SK-N-SH (cell line): ENCODE measurements around the gene RASGRF2. TPM values are rescaled to one million over a fixed set of nuclear protein-coding genes. Genes with fewer than 3 reads are reported as not detected.

Experiments
- CTCF ChIA-PET: fragments of 300-600, 350-600 bp; formaldehyde crosslinking; extraction: SDS; loops from one replicate; lab custom pipeline; 2021; lab: Yijun Ruan, JAX
- POLR2A ChIA-PET: fragments of 350-600 bp; sonication (Branson Sonifier 250); formaldehyde crosslinking; extraction: SDS; loops from one replicate; lab custom pipeline; 2020; ENCODE audit warnings: antibody characterized with exemption, inconsistent platforms; lab: Yijun Ruan, JAX
- DNase-seq: peaks from one replicate; pipeline ENCODE4 v3.0.0; 2012
- H2AFZ ChIP-seq: fragments of 200-600 bp; sonication (generic); 2 replicates; pipeline ENCODE4 v1.8.1; 2016; ENCODE audit warnings: antibody characterized with exemption, mild to moderate bottlenecking, low read depth
- H3F3A ChIP-seq: fragments of 200-600 bp; sonication (generic); replicated peaks from 2 replicates; pipeline ENCODE3; 2016; ENCODE audit warnings: antibody characterized with exemption, mild to moderate bottlenecking; ENCODE audit not compliant: insufficient read depth
- H3K27ac ChIP-seq, 2 experiments: fragments of 200-500 bp in 1 of 2; fragments of 200-600 bp in 1 of 2; sonication (Bioruptor generic) in 1 of 2; sonication (generic), shearing (Covaris generic) in 1 of 2; 2 replicates each; pipeline versions ENCODE4 v1.5.1 to v1.6.1; 2014 to 2016; ENCODE audit warnings: low read depth in 2 of 2, inconsistent platforms in 1 of 2, low read length in 1 of 2, mild to moderate bottlenecking in 1 of 2, mixed read lengths in 1 of 2
- H3K27me3 ChIP-seq: fragments of 200-600 bp; sonication (generic), shearing (Covaris generic); 2 replicates; pipeline ENCODE4 v1.6.1; 2016; ENCODE audit warnings: mixed run types; ENCODE audit not compliant: insufficient read depth
- H3K36me3 ChIP-seq, 2 experiments: fragments of 200-500 bp in 1 of 2; fragments of 200-600 bp in 1 of 2; sonication (Bioruptor generic) in 1 of 2; sonication (generic) in 1 of 2; replicated peaks in 1 of 2; 2 replicates each; pipeline versions ENCODE3 to v1.5.1; 2014 to 2016; ENCODE audit warnings: low read length in 1 of 2, mild to moderate bottlenecking in 1 of 2; ENCODE audit not compliant: insufficient read depth in 2 of 2, control insufficient read depth in 1 of 2
- H3K4me1 ChIP-seq, 2 experiments: fragments of 200-500 bp in 1 of 2; fragments of 200-600 bp in 1 of 2; sonication (Bioruptor generic) in 1 of 2; sonication (generic), shearing (Covaris generic) in 1 of 2; 2 replicates each; pipeline versions ENCODE4 v1.5.1 to v1.6.1; 2014 to 2016; ENCODE audit warnings: low read depth in 1 of 2, low read length in 1 of 2, mixed run types in 1 of 2; ENCODE audit not compliant: insufficient read depth in 2 of 2, control insufficient read depth in 1 of 2
- H3K4me2 ChIP-seq: fragments of 200-600 bp; sonication (generic), shearing (Covaris generic); 2 replicates; pipeline ENCODE4 v1.6.1; 2017; ENCODE audit warnings: mixed run types
- H3K4me3 ChIP-seq, 2 experiments: fragments of 200-500 bp in 1 of 2; fragments of 200-600 bp in 1 of 2; sonication (Bioruptor generic) in 1 of 2; sonication (generic), shearing (Covaris generic) in 1 of 2; 2 replicates each; pipeline versions ENCODE4 v1.5.1 to v1.8.1; 2014 to 2016; ENCODE audit warnings: low read depth in 2 of 2, inconsistent platforms in 1 of 2, low read length in 1 of 2, mild to moderate bottlenecking in 1 of 2, mixed read lengths in 1 of 2, moderate library complexity in 1 of 2
- H3K79me2 ChIP-seq: fragments of 200-600 bp; sonication (generic); 2 replicates; pipeline ENCODE4 v1.8.1; 2017; ENCODE audit warnings: mild to moderate bottlenecking; ENCODE audit not compliant: insufficient read depth
- H3K9ac ChIP-seq: fragments of 200-600 bp; sonication (generic); 2 replicates; pipeline ENCODE4 v1.6.1; 2017; ENCODE audit warnings: mixed run types
- H3K9me2 ChIP-seq: fragments of 200-600 bp; sonication (generic); 2 replicates; pipeline ENCODE4 v1.6.1; 2017; ENCODE audit warnings: mixed run types
- H3K9me3 ChIP-seq: fragments of 200-600 bp; sonication (generic); 2 replicates; pipeline ENCODE4 v1.6.1; 2017; ENCODE audit warnings: mixed run types, mild to moderate bottlenecking, moderate library complexity
- H4K20me1 ChIP-seq: fragments of 200-600 bp; sonication (generic); 2 replicates; pipeline ENCODE4 v1.6.1; 2017; ENCODE audit warnings: mild to moderate bottlenecking, mixed run types; ENCODE audit not compliant: insufficient read depth
- CHD2 ChIP-seq: fragments of 150-350 bp; IDR thresholded peaks from 2 replicates; pipeline ENCODE4 v1.6.1; 2018; ENCODE audit warnings: low read length; ENCODE audit not compliant: partially characterized antibody
- CTCF ChIP-seq: fragments of 200-600 bp; sonication (generic); IDR thresholded peaks from 2 replicates; pipeline ENCODE4 v1.6.1; 2017; ENCODE audit warnings: antibody characterized with exemption, mild to moderate bottlenecking, moderate library complexity
- EP300 ChIP-seq, 2 experiments: IDR thresholded peaks; 2 replicates each; pipeline versions ENCODE4 v1.4.0 to v1.6.1; 2012; ENCODE audit warnings: borderline replicate concordance in 1 of 2, low read depth in 1 of 2, low read length in 1 of 2
- EZH2phosphoT487 ChIP-seq: fragments of 200-600 bp; sonication (generic); IDR thresholded peaks from 2 replicates; pipeline ENCODE4 v1.6.1; 2017; ENCODE audit warnings: low read depth, mixed run types, mild to moderate bottlenecking, antibody characterized with exemption, moderate library complexity, borderline replicate concordance
- FOSL2 ChIP-seq: IDR thresholded peaks from 2 replicates; pipeline ENCODE4 v1.4.0; 2012; ENCODE audit warnings: low read depth, mild to moderate bottlenecking, moderate library complexity, borderline replicate concordance
- FOXM1 ChIP-seq: IDR thresholded peaks from 2 replicates; pipeline ENCODE4 v1.4.0; 2012; ENCODE audit warnings: low read depth, mild to moderate bottlenecking
- GATA2 ChIP-seq: sonication (generic); formaldehyde crosslinking; IDR thresholded peaks from 2 replicates; pipeline ENCODE4 v1.5.0; 2020; ENCODE audit warnings: mild to moderate bottlenecking, missing genetic modification reagents
- IRF3 ChIP-seq: fragments of 150-350 bp; IDR thresholded peaks from 2 replicates; pipeline ENCODE4 v1.6.1; 2016; ENCODE audit warnings: mild to moderate bottlenecking, low read depth, low read length
- MAX ChIP-seq: IDR thresholded peaks from 2 replicates; pipeline ENCODE4 v1.4.0; 2012; ENCODE audit warnings: low read depth
- MEF2A ChIP-seq: IDR thresholded peaks from 2 replicates; pipeline ENCODE4 v1.4.0; 2012; ENCODE audit warnings: low read depth, borderline replicate concordance
- MXI1 ChIP-seq: IDR thresholded peaks from 2 replicates; pipeline ENCODE4 v1.6.1; 2012; ENCODE audit warnings: mild to moderate bottlenecking, low read depth, low read length, improper control_type of control experiment
- NRF1 ChIP-seq: IDR thresholded peaks from 2 replicates; pipeline ENCODE4 v1.6.1; 2012; ENCODE audit warnings: low read depth, mild to moderate bottlenecking, low read length
- PBX3 ChIP-seq: IDR thresholded peaks from 2 replicates; pipeline ENCODE4; 2012
- POLR2AphosphoS5 ChIP-seq: IDR thresholded peaks from 2 replicates; pipeline ENCODE4 v1.6.1; 2012; ENCODE audit warnings: low read depth, low read length
- RAD21 ChIP-seq: IDR thresholded peaks from 2 replicates; pipeline ENCODE4 v1.6.1; 2012; ENCODE audit warnings: mild to moderate bottlenecking, low read length
- RCOR1 ChIP-seq: fragments of 150-350 bp; IDR thresholded peaks from 2 replicates; pipeline ENCODE4 v1.6.1; 2017; ENCODE audit warnings: antibody characterized with exemption, low read length
- REST ChIP-seq: IDR thresholded peaks from 2 replicates; pipeline ENCODE4 v1.6.1; 2012; ENCODE audit warnings: mild to moderate bottlenecking, low read depth, low read length, moderate library complexity
- SMC3 ChIP-seq: IDR thresholded peaks from 2 replicates; pipeline ENCODE4 v1.6.1; 2012; ENCODE audit warnings: low read depth, low read length, improper control_type of control experiment
- TAF1 ChIP-seq: IDR thresholded peaks from 2 replicates; pipeline ENCODE4 v1.6.1; 2012; ENCODE audit warnings: low read depth, mild to moderate bottlenecking, low read length, moderate library complexity, borderline replicate concordance
- TCF12 ChIP-seq: IDR thresholded peaks from 2 replicates; pipeline ENCODE4 v1.4.0; 2012
- TEAD4 ChIP-seq: IDR thresholded peaks from 2 replicates; pipeline ENCODE4 v1.4.0; 2012; ENCODE audit warnings: mild to moderate bottlenecking, borderline replicate concordance; ENCODE audit not compliant: insufficient read depth
- USF1 ChIP-seq: IDR thresholded peaks from 2 replicates; pipeline ENCODE4 v1.4.0; 2012; ENCODE audit warnings: low read depth, borderline replicate concordance
- ZBTB33 ChIP-seq: IDR thresholded peaks from 2 replicates; pipeline ENCODE4 v1.4.0; 2012; ENCODE audit warnings: low read depth, borderline replicate concordance
- WGBS: methylation state at CpG from one replicate; pipeline ENCODE4 v1.1.6; 2017; ENCODE audit warnings: low lambda C conversion rate; 5-methylcytosine and 5-hydroxymethylcytosine counted together
- polyA plus RNA-seq, 3 experiments: library from polyadenylated mRNA; depleted of rRNA; stranded (reverse); fragments of >200 nt; gene quantifications; 2 replicates each; pipeline ENCODE4 v1.2.3, GENCODE V29; 2012

Gene RASGRF2
- polyA plus RNA-seq, 1 of the 3 experiments (the other 2 are of a cell fraction): under 0.01 TPM

- 83% methylated on average over 1 of the region's 1 CpG for WGBS
- Histone ChIP-seq H3K27me3 (no peaks in the 10 kb centered on the region), H3K4me2 (no peak overlapping the region), H3K4me1 (peaks cover 0 to 8% of the 10 kb centered on the region in 2 experiments; a peak in 1 of 4 replicates), H3K9me3 (no peaks in the 10 kb centered on the region), H3K27ac (peak overlapping the region in 1 of 2 experiments; percentile 53; a peak in 1 of 4 replicates), H3K4me3 (no peak overlapping the region), H3K79me2 (peaks cover 7% of the 10 kb centered on the region; the same call in 1 of the 2 replicates), H3K9ac (no peak overlapping the region), H3K36me3 (no peaks in the 10 kb centered on the region), H3F3A (no peaks in the 10 kb centered on the region), H4K20me1 (no peaks in the 10 kb centered on the region), H3K9me2 (no peaks in the 10 kb centered on the region), H2AFZ (no peak overlapping the region)
- ChIA-PET CTCF (interaction anchor here (0.7 to 2.1 kb wide), 2 partner anchors 42 to 172 kb away, joined by 3 to 13 read pairs; no protein-coding TSS in a partner anchor), POLR2A (no interaction called here)
- peak; percentile 67 for DNase-seq
- TF ChIP-seq REST (no peak), CHD2 (peak; percentile 14), RCOR1 (no peak), TEAD4 (no peak), GATA2 (CRISPR knock-in tag) (peak; percentile 43; the same call in 1 of the 2 replicates), POLR2AphosphoS5 (no peak), TCF12 (no peak), PBX3 (no peak), MEF2A (no peak), NRF1 (no peak), MAX (no peak), FOSL2 (no peak), TAF1 (no peak), CTCF (no peak), MXI1 (peak; percentile 34; the same call in 1 of the 2 replicates), USF1 (no peak), FOXM1 (no peak), EZH2phosphoT487 (no peak), SMC3 (no peak), RAD21 (no peak), EP300 (IDR thresholded peaks at IDR 0.05; ENCODE audit: borderline replicate concordance in 1 of 2, low read depth in 1 of 2, low read length in 1 of 2) (peak in 1 of 2 experiments; percentile 42; a peak in 1 of 4 replicates), ZBTB33 (no peak), IRF3 (no peak)
Measured at GRCh38 chr5:81256766-81257165, 296.6 kb downstream of the RASGRF2 start.
